ENCODE data around the gene IL17A.

- TF ChIP-seq CTCF (conservative IDR thresholded peaks at IDR 0.05; ENCODE audit: low read depth, low read length) (no peak), EZH2 (IDR thresholded peaks at IDR 0.05; ENCODE audit: low read length, unreplicated experiment) (no peak), EZH2phosphoT487 (IDR thresholded peaks at IDR 0.05; ENCODE audit: borderline replicate concordance, low read length) (no peak)
Measured at GRCh38 chr6:52191824-52192223, 5.6 kb downstream of the IL17A start.

Measured in PC-3 (cell line).